GM21825 (cell line): ENCODE data around the gene PSORS1C2.

Experiments used
- ATAC-seq: cut with Tn5 transposase; IDR thresholded peaks from one replicate; pipeline ENCODE4 v1.9.1; 2021; ENCODE audit warnings: mild to moderate bottlenecking, moderate library complexity; ENCODE audit not compliant: unreplicated experiment

The PSORS1C2 gene

GRCh38 chr6:31143148-31143547 is 4.3 kb upstream of the PSORS1C2 start:
- ATAC-seq, result no peak

- no peak for ATAC-seq
These were observed 3.5 kb upstream of the PSORS1C2 start for GRCh38 chr6:31142361-31142761.

GRCh38 chr6:31140643-31141042 is 1.8 kb upstream of the PSORS1C2 start:
- ATAC-seq, result no peak

- ATAC-seq, result no peak
These were observed 733 bp upstream of the PSORS1C2 start for GRCh38 chr6:31139599-31139998.

- no peak for ATAC-seq
These were observed 3.2 kb downstream of the PSORS1C2 start for GRCh38 chr6:31135710-31136109.

GRCh38 chr6:31132806-31133205 is 6.1 kb downstream of the PSORS1C2 start:
- ATAC-seq, result no peak

GRCh38 chr6:31131595-31131994 is 7.3 kb downstream of the PSORS1C2 start:
- ATAC-seq, result no peak

- ATAC-seq, result no peak
These were observed 8.1 kb downstream of the PSORS1C2 start for GRCh38 chr6:31130751-31131150.

- ATAC-seq, result no peak
These were observed 9.7 kb downstream of the PSORS1C2 start for GRCh38 chr6:31129130-31129529.

GRCh38 chr6:31128093-31128676 is 10.7 kb downstream of the PSORS1C2 start:
- no peak for ATAC-seq

- no peak for ATAC-seq
These were observed 12.3 kb downstream of the PSORS1C2 start for GRCh38 chr6:31126396-31127175.

- ATAC-seq, result no peak
These were observed 13.1 kb downstream of the PSORS1C2 start for GRCh38 chr6:31125586-31126363.

GRCh38 chr6:31125162-31125561 is 13.7 kb downstream of the PSORS1C2 start:
- no peak for ATAC-seq

GRCh38 chr6:31122791-31123706 is 15.8 kb downstream of the PSORS1C2 start:
- no peak for ATAC-seq

- ATAC-seq, result no peak
These were observed 17.6 kb downstream of the PSORS1C2 start for GRCh38 chr6:31121131-31121790.

GRCh38 chr6:31120151-31120915 is 18.5 kb downstream of the PSORS1C2 start, which contains the start of gene CDSN:
TSS of gene CDSN (minus strand) at chr6:31120446. CDS start at chr6:31120419, 27 bp downstream.
- no peak for ATAC-seq

- no peak for ATAC-seq
These were observed 20.7 kb downstream of the PSORS1C2 start for GRCh38 chr6:31118178-31118577.

GRCh38 chr6:31116661-31117385 is 22.0 kb downstream of the PSORS1C2 start:
- no peak for ATAC-seq
